NT2/D1 (cell line): ENCODE results near the gene SULT2A1.
"Not testable (repeated sequence)": the region's sequence is repeated elsewhere in the genome, so short reads cannot be mapped to it uniquely, and the experiment has no call there.

ENCODE experiments used
- YY1 ChIP-seq: IDR thresholded peaks from 2 replicates; pipeline ENCODE4 v1.6.1; 2011; ENCODE audit not compliant: insufficient read length, insufficient read depth
- ZNF274 ChIP-seq: IDR thresholded peaks from 2 replicates; pipeline ENCODE4 v1.6.1; 2011; ENCODE audit warnings: mild to moderate bottlenecking, low read depth, low read length

GRCh38 chr19:47910191-47910590 lies 24.1 kb upstream of the SULT2A1 start:
- not testable (repeated sequence) for TF ChIP-seq YY1, ZNF274
